ENCODE measurements around the gene NAV3.

DNA sequence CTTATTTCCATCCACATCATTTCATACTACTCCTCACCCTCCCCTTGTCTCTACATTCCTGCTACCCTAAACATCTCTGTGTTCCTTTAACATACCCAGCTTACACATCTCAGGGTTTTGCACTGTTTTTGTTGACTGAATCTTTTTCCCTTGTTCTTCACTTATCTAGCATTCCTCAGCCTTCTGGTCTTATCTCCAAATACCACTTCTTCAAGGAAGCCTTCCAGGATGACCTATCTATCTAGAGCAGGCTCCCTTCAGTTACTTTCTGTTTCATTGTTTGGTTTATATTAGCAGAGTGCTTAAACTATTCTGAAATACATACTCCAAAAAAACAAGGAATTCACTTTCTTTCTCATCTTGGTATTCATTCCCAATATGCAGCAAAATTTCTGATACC lies 353.1 kb downstream of the NAV3 start:
- TF ChIP-seq, protein P1, sequence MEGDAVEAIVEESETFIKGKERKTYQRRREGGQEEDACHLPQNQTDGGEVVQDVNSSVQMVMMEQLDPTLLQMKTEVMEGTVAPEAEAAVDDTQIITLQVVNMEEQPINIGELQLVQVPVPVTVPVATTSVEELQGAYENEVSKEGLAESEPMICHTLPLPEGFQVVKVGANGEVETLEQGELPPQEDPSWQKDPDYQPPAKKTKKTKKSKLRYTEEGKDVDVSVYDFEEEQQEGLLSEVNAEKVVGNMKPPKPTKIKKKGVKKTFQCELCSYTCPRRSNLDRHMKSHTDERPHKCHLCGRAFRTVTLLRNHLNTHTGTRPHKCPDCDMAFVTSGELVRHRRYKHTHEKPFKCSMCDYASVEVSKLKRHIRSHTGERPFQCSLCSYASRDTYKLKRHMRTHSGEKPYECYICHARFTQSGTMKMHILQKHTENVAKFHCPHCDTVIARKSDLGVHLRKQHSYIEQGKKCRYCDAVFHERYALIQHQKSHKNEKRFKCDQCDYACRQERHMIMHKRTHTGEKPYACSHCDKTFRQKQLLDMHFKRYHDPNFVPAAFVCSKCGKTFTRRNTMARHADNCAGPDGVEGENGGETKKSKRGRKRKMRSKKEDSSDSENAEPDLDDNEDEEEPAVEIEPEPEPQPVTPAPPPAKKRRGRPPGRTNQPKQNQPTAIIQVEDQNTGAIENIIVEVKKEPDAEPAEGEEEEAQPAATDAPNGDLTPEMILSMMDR (IDR thresholded peaks at IDR 0.05): no peak
- no peak for TF ChIP-seq POLR2A (IDR thresholded peaks at IDR 0.05)
- TF ChIP-seq EP300 (IDR thresholded peaks at IDR 0.05): no peak
